SH-SY5Y (cell line): ENCODE results near the gene NMD3.

Experiments used
- GATA2 ChIP-seq: IDR thresholded peaks from 2 replicates; pipeline ENCODE4 v1.6.1; 2011; ENCODE audit warnings: mild to moderate bottlenecking, low read depth, low read length
- GATA3 ChIP-seq: IDR thresholded peaks from 2 replicates; pipeline ENCODE4 v1.6.1; 2011; ENCODE audit warnings: low read depth, mild to moderate bottlenecking, low read length, moderate library complexity

DNA sequence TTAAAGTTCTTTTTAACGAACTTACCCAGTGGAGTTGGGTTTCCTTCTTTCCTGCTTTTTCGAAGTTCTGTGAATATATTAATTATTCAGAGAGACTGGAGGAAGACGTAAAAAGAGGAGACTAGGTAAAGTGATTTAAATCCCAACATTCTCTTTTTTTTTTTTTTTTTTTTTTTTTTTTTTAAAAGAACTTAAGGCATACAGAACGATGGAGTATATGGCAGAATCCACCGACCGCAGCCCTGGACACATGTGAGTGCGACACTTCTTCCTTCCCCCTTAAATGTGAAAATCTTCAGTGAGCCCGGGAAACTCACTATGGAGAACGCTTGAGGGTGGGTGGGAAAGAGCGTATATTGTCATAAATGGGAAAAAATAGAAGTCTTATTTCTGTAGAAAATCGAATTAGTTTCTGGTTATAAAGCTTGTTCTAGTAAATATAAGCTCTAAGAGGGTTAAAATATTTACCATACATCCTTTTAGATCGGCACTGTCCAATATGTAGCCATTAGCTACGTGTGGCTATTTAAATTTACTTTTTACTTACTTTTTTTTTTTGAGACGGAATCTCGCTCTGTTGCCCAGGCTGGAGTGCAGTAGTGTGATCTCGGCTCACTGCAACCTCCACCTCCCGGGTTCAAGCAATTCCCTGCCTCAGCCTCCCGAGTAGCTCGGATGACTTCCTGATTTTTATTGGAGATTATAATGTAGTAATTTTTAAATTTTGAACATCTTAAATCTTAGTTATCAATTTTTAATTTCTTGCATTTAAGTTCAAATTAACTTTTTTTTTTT lies 892 bp downstream of the NMD3 start:
- no peak for TF ChIP-seq GATA2
- no peak for TF ChIP-seq GATA3
